K562 (cell line): Measurements from ENCODE around the gene INPP4B. TPM values are rescaled to one million over a fixed set of nuclear protein-coding genes. Genes with fewer than 3 reads are reported as not detected.

Source experiments
- ATAC-seq: fragments of 200-7000 bp; cut with Tn5 transposase; 3 replicates; pipeline ENCODE4 v1.9.1; 2020; ENCODE audit warnings: moderate library complexity
- BruUV-seq: library from RNA; stranded (reverse); fragments of 400-500 nt; replicated peaks from 2 replicates; lab custom pipeline; 2021; lab: Mats Ljungman, UMichigan
- CTCF ChIA-PET: fragments of 300-600 bp; formaldehyde crosslinking; extraction: SDS; loops from one replicate; lab custom pipeline; 2021; ENCODE audit warnings: low intra/inter-chr PET ratio; lab: Yijun Ruan, JAX
- POLR2A ChIA-PET: fragments of 300-600, 350-650 bp; sonication (Branson Sonifier 250); formaldehyde crosslinking; extraction: SDS; loops from one replicate; lab custom pipeline; 2021; ENCODE audit warnings: antibody characterized with exemption, inconsistent platforms; lab: Yijun Ruan, JAX
- DNase-seq, 4 experiments: peaks; one replicate each; pipeline versions ENCODE4 v3.0.0 to v3.0.0-alpha.2; 2011 to 2018; ENCODE audit warnings: low spot score in 3 of 4, mixed read lengths in 3 of 4; ENCODE audit errors: extremely low read depth in 1 of 4
- FAIRE-seq: peaks from 2 replicates; lab custom pipeline; 2011; peaks lifted over from hg19 to GRCh38; lab: Jason Lieb, UNC
- H2AFZ ChIP-seq: 2 replicates; pipeline ENCODE4 v1.6.0; 2011; ENCODE audit warnings: low read depth, low read length, control low read depth, inconsistent platforms
- H3K27ac ChIP-seq: fragments of 200-600 bp; 3 replicates; pipeline ENCODE4 v1.8.0; 2011; ENCODE audit warnings: low read depth, mild to moderate bottlenecking, control low read depth, inconsistent platforms, low read length, moderate library complexity, mixed read lengths; ENCODE audit errors: extremely low read depth
- H3K27me3 ChIP-seq, 2 experiments: fragments of 300-600 bp in 1 of 2; 2 replicates in 1 of 2; 3 replicates in 1 of 2; pipeline versions ENCODE4 v1.6.0 to v1.8.0; 2011; ENCODE audit warnings: inconsistent platforms in 2 of 2, low read length in 2 of 2, mild to moderate bottlenecking in 1 of 2, mixed read lengths in 1 of 2, moderate library complexity in 1 of 2; ENCODE audit not compliant: control insufficient read depth in 2 of 2, insufficient read depth in 2 of 2
- H3K36me3 ChIP-seq: fragments of 300-600 bp; 3 replicates; pipeline ENCODE4 v1.8.0; 2011; ENCODE audit warnings: mild to moderate bottlenecking, low read length, inconsistent platforms; ENCODE audit not compliant: control insufficient read depth, insufficient read depth
- H3K4me1 ChIP-seq, 2 experiments: fragments of 200-600 bp in 1 of 2; replicated peaks in 1 of 2; 2 replicates in 1 of 2; 3 replicates in 1 of 2; pipeline versions ENCODE4 v1.5.1 to v1.8.0; 2011; ENCODE audit warnings: inconsistent platforms in 2 of 2, low read length in 2 of 2, mild to moderate bottlenecking in 1 of 2, mixed read lengths in 1 of 2, moderate library complexity in 1 of 2; ENCODE audit not compliant: control insufficient read depth in 2 of 2, insufficient read depth in 2 of 2
- H3K4me2 ChIP-seq: 2 replicates; pipeline ENCODE4 v1.6.1; 2011; ENCODE audit warnings: low read length, control low read depth, inconsistent platforms, mixed read lengths; ENCODE audit not compliant: insufficient read depth
- H3K4me3 ChIP-seq: fragments of 200-600 bp; sonication (generic), shearing (Covaris generic); 2 replicates; pipeline ENCODE4 v1.5.1; 2016; ENCODE audit warnings: control low read depth, inconsistent platforms
- H3K79me2 ChIP-seq: fragments of 200-600 bp; 3 replicates; pipeline ENCODE4 v1.8.0; 2011; ENCODE audit warnings: low read length, inconsistent platforms; ENCODE audit not compliant: control insufficient read depth, insufficient read depth
- H3K9ac ChIP-seq, 2 experiments: 2 replicates each; pipeline versions ENCODE4 v1.6.0 to v1.6.1; 2011; ENCODE audit warnings: low read depth in 2 of 2, low read length in 2 of 2, control low read depth in 1 of 2, inconsistent platforms in 1 of 2, mild to moderate bottlenecking in 1 of 2, mixed read lengths in 1 of 2; ENCODE audit not compliant: insufficient read depth in 1 of 2
- H3K9me1 ChIP-seq: one replicate; pipeline ENCODE4 v1.6.0; 2011; ENCODE audit warnings: inconsistent platforms, mild to moderate bottlenecking, low read length, moderate library complexity; ENCODE audit not compliant: control insufficient read depth, insufficient read depth
- H3K9me3 ChIP-seq: replicated peaks from 2 replicates; pipeline ENCODE4 v1.5.1; 2011; ENCODE audit warnings: low read depth, low read length, inconsistent platforms; ENCODE audit not compliant: control insufficient read depth, insufficient read depth
- H4K20me1 ChIP-seq: replicated peaks from 2 replicates; pipeline ENCODE4 v1.6.1; 2011; ENCODE audit warnings: low read length, inconsistent platforms, mixed read lengths; ENCODE audit not compliant: control insufficient read depth, insufficient read depth
- ATF7 ChIP-seq: fragments of 450-650 bp; IDR thresholded peaks from 2 replicates; pipeline ENCODE4 v1.7.1; 2014; ENCODE audit warnings: mild to moderate bottlenecking, moderate library complexity
- CEBPZ ChIP-seq: fragments of 150-350 bp; IDR thresholded peaks from 2 replicates; pipeline ENCODE4 v1.6.1; 2014; ENCODE audit warnings: low read depth, mild to moderate bottlenecking, low read length, borderline replicate concordance
- DPF2 ChIP-seq: fragments of 450-650 bp; IDR thresholded peaks from 2 replicates; pipeline ENCODE4 v1.6.1; 2016
- SNAPC5 ChIP-seq: fragments of 250-450 bp; sonication (Bioruptor Pico); IDR thresholded peaks from 2 replicates; pipeline ENCODE4 v1.8.0; 2021; ENCODE audit warnings: moderate library complexity, mild to moderate bottlenecking, inconsistent platforms
- TRIM24 ChIP-seq, 2 experiments: fragments of 450-650 bp; IDR thresholded peaks; 2 replicates each; pipeline ENCODE4 v1.6.1; 2016
- ZBTB17 ChIP-seq: fragments of 450-650 bp; formaldehyde crosslinking; IDR thresholded peaks from 2 replicates; pipeline ENCODE4 v1.4.0; 2020; ENCODE audit warnings: mild to moderate bottlenecking
- WGBS: fragments of 100-300 bp; shearing (Covaris generic); methylation state at CpG from one replicate; pipeline ENCODE4 v1.1.6; 2016; ENCODE audit warnings: low coverage, mixed read lengths; ENCODE audit not compliant: insufficient coverage; ENCODE audit errors: missing lambda C conversion rate; 5-methylcytosine and 5-hydroxymethylcytosine counted together
- in situ Hi-C: fragments of 300-500 bp; cut with MboI; formaldehyde crosslinking; loops from 4 replicates; pipeline ENCODE4 v1.15.0; 2018; ENCODE audit warnings: inconsistent platforms, mixed read lengths
- intact Hi-C: fragments of 100-400 bp; cut with micrococcal nuclease; formaldehyde crosslinking; loops from 2 replicates; pipeline ENCODE4 v1.14.2; 2022
- polyA plus RNA-seq, 8 experiments: library from polyadenylated mRNA; depleted of rRNA in 4 of 8; stranded (reverse) in 5 of 8; unstranded in 3 of 8; fragments of >200 nt; fragmentation: Nextera tagmentation in 2 of 8; fragmentation: Illumina TruSeq in 1 of 8; extraction: Ambion mirVana in 2 of 8; extraction: Trizol in 1 of 8; gene quantifications; 2 replicates each; pipeline versions ENCODE4 v1.2.1 to v1.2.3, GENCODE V29; 2011 to 2014; ENCODE audit warnings: inconsistent platforms in 1 of 8, missing spikeins in 1 of 8
- total RNA-seq, 7 experiments: library from RNA; depleted of rRNA in 6 of 7; stranded (reverse); fragments of >200 nt in 6 of 7; fragmentation: Illumina TruSeq in 2 of 7; extraction: Trizol in 2 of 7; gene quantifications; 2 replicates each; pipeline versions ENCODE4 v1.2.1 to v1.2.3, GENCODE V29; 2011 to 2021; ENCODE audit warnings: low replicate concordance in 1 of 7
- TF ChIP-seq, protein P1 (sequence below), 2 experiments: fragments of 250-450 bp in 1 of 2; fragments of 450-650 bp in 1 of 2; sonication (Bioruptor Pico) in 1 of 2; IDR thresholded peaks; 2 replicates each; pipeline versions ENCODE4 v1.6.1 to v1.8.0; 2016 to 2021; ENCODE audit warnings: mild to moderate bottlenecking in 2 of 2, moderate library complexity in 2 of 2, missing compliant biosample characterization in 1 of 2, missing genetic modification characterization in 1 of 2

Gene INPP4B
- total and polyA plus RNA-seq, 9 of the 15 experiments (the other 6 are each of a cell fraction or from before 2014, with no cell fraction given), result 0.04 to 0.11 TPM; not detected in 7

DNA sequence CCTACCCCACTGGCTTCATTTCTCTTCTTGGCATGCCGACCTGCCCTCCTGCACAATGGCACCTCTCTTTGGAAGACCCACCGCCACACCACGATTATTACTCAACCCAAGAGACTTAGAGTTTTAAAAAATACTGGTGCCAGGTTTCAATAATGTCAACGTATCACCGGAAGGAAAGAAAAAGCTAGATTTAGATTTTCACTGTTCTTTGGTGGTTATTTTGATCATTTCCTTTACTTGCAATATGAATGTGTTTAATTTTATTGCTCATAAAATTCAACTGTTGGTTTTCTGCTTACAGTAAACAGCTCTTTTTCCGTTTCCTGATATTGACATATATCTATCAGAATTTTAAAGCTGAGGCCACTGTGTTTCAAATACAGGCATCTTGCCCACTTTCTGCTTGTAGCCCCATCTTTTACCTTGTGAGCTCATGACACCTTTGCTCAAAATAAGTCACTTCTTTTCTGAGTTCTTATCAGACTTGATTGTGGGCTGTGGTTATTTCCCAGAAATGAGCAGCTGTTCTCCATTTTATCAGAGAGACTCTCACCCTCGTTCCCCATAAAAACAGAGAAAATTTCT, 439.1 kb downstream of the INPP4B start:
- no peak for TF ChIP-seq SNAPC5 (CRISPR knock-in tag)
- no peak for TF ChIP-seq ZBTB17 (CRISPR knock-in tag)
- no peak for TF ChIP-seq ATF7
- no peak for TF ChIP-seq CEBPZ
- TF ChIP-seq, protein P1, sequence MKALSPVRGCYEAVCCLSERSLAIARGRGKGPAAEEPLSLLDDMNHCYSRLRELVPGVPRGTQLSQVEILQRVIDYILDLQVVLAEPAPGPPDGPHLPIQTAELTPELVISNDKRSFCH (CRISPR knock-in tag; IDR thresholded peaks at IDR 0.05), result no peak
- TF ChIP-seq, protein P1 (tag; IDR thresholded peaks at IDR 0.05), result no peak
- TF ChIP-seq TRIM24 (IDR thresholded peaks at IDR 0.05), result no peak
- TF ChIP-seq DPF2, result no peak
- Histone ChIP-seq H3K27me3 (no peaks in the 10 kb centered on the region), H4K20me1 (no peaks in the 10 kb centered on the region), H3K9me3 (no peaks in the 10 kb centered on the region; the same call in 1 of the 2 replicates), H3K4me1 (no peaks in the 10 kb centered on the region), H3K9ac (no peak overlapping the region), H3K27ac (no peak overlapping the region), H3K4me2 (no peak overlapping the region), H3K4me3 (no peak overlapping the region), H2AFZ (no peak overlapping the region), H3K79me2 (no peaks in the 10 kb centered on the region), H3K36me3 (no peaks in the 10 kb centered on the region), H3K9me1 (no peaks in the 10 kb centered on the region)
- no TSS peak for BruUV-seq
- ATAC-seq, result no peak
- ChIA-PET CTCF (no interaction called here), POLR2A (no interaction called here)
- in situ Hi-C loops (no loop called here), intact Hi-C loops (no loop called here)
- WGBS, result 1% methylated on average over 7 of the region's 7 CpGs
- no peak for FAIRE-seq
- DNase-seq, result no peak
